Activated naive CD8-positive, alpha-beta T cell treated with anti-CD3 and anti-CD28 coated beads, Interleukin-2, amount 50 U/mL, for 16 hours (primary cell): Measurements from ENCODE around the gene CYP27B1.
"Not testable (repeated sequence)": the region's sequence is repeated elsewhere in the genome, so short reads cannot be mapped to it uniquely, and the experiment has no call there.

Experiments used
- DNase-seq: peaks from one replicate; pipeline ENCODE4 v3.0.0-alpha.2; 2020; ENCODE audit warnings: low read depth, low spot score

CYP27B1 gene

DNA sequence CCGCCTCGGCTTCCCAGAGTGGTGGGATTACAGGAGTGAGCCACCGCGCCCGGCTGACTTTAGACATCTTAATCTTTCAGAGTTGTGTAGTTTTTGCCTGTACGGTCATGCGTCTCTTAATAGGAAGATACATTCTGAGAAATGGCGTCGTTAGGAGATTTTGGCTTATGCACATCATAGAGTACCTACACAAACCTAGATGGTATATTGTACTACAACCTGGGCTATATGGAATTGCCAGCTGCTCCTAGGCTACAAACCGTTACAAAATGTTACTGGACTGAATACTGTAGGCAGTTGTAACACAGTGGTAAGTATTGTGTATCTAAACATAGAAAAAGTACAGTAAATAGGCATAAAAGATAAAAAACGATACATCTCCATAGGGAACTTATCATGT lies 17.0 kb upstream of the CYP27B1 start:
- DNase-seq = no peak

DNA sequence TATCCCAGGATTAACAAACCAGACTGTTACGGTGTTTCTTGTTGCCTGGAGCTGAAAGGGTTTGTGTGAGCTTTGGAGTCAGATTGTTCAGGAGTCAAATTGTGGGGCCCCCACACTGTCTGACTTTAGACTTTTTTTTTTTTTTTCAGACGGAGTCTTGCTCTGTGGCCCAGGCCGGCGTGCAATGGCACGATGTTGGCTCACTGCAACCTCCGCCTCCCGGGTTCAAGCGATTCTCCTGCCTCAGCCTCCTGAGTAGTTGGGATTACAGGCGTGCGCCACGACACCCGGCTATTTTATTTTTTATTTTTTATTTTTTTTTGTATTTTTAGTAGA lies 16.6 kb upstream of the CYP27B1 start:
- DNase-seq = no peak

DNA sequence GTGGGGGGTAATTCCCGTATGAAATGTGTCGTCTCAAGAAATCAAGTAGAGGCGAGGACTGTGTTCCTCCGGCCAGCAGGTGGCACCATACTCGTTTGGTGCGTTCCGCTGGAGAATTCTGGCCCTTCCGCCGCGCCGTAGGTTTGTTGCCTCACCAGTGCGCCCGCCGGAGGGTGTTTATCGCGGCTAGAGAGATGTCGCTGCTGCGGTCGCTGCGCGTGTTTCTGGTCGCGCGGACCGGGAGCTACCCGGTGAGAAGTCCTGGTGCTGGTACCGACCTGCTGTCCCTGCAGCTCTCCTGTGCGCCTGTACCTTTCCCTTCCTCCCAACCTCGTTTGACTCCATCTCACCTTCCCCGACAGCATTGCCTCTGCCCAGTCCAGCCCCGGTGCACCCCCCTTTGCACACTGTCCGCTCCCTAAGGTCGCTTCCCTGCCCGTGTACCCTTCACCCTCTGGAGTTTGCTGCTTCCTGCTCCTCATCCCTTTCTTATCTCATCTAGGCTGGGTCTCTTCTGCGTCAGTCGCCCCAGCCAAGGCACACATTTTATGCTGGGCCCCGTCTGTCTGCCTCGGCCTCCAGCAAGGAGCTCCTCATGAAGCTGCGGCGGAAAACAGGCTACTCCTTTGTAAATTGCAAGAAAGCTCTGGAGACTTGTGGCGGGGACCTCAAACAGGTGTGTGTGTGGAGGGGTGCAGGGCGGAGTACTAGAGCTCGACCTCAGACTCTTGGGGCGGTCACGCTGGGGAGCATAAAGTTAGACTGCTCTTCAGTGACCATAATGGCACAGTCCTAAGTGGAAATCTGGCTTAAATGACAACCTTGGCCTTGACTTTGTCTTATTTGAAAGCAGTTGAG lies 16.0 kb upstream of the CYP27B1 start, which contains the start of gene TSFM:
TSS of gene TSFM (plus strand) at position 180 of the 858 bp plus-strand sequence. CDS start at position 195, 15 bp downstream.
- peak; percentile 91 for DNase-seq

DNA sequence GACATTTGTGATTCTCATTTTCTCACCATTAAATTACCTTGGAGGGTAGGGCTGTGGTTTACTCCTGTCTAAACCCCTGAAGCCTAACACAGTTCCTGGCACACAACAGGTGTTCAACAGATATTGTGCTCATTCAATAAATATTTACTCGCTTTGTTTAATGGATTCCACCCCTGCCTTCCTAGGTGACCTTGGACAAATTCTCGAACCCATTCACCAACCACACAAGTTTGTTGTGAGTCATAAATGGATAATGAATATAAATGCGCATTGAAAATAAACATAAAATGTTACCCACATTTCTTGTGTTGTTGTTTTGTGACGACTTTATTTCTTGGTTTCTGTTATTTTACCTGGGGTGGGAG lies 15.3 kb upstream of the CYP27B1 start:
- no peak for DNase-seq

DNA sequence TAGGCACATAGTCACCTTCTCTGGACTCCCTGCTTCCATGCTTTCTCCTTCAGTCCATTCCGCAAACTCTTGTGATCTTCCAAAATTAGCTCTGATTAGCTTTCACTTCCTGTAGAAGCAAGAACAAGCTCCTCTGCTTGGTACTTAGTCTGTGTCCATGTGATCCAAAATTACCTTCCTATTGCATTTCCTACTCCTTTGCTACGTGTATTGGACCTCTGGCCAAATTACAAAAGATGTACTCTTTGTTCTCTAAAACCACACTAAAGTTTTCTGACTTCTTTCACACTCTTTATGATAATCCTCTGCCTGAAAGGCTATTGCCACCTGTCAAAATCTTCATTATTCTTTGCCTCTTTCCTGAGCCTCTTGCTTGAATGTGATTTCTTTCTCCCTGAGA lies 14.9 kb upstream of the CYP27B1 start:
- DNase-seq = no peak

DNA sequence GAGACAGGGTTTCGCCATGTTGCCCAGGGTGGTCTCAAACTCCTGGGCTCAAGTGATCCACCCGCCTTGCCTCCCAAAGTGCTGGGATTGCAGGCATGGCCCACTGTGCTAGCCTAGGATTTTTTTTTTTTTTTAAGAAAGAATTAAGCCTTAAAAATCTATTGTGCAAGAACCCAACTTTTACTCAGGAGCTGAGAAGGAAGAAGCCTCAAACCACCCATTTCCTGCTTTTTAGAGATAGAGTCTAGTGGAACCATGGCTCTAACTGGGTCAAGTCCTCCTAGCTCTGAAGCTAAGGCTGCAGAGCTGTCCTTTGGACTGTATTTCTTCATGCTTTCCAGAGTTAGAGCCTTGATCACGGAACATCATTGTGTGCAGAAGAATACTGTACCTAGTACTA lies 14.4 kb upstream of the CYP27B1 start:
- DNase-seq = no peak

DNA sequence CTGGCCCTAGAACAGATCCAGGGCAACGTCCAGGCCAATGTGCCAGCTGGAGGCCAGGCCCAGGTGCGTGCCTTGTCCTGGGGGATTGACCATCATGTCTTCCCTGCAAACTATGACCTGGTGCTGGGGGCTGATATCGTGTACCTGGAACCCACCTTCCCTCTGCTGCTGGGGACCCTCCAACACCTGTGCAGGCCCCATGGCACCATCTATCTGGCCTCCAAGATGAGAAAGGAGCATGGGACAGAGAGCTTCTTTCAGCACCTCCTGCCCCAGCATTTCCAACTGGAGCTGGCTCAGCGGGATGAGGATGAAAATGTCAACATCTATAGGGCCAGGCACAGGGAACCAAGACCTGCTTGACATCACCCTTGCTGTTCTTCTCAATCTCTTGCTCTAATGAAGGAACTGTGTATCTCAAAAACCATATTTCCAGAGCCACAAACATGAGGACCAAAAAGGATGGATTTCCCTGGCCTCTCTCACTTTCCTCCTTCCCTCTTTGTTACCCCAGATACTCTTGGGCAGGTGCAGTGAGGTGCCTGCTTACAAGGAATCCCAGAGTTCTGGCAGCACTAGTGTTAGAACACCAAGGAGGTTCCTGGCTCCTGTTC lies 13.5 kb upstream of the CYP27B1 start:
- DNase-seq = no peak

DNA sequence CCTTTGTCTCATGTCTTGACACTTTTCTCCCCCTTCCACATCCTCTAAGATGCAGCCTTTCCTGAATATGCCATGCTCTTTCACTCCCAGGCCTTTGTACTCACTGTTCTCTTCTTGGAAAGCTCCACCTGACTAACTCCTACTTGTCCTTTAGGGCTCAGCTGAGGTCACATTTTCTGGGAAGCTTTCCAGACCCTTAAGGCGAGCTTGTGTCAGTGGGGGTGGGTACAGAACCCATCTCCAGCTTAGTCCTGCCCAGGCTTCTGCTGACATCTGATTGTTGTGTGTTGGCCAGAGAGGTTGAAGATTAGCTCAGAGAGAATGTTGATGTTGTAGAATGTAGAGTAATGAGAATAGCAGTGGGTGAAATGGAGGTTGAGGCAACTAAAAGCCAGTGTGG lies 12.9 kb upstream of the CYP27B1 start:
- no peak for DNase-seq

DNA sequence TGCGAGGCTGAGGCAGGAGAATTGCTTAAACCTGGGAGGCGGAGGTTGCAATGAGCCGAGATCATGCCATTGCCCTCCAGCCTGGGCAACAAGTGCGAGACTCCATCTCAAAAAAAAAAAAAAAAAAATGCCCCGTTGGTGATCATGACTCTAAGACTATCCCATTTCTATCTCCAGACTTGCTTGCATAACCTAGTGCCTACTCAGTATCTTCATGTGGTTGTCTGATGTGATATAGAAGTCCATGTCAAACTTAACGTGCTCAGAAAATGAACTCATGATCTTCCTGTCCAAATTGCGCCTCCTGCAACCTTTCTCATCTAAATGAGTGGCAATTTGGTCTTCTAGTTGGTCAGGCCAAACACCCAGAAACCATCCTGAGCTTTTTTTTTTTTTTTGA lies 11.0 kb upstream of the CYP27B1 start:
- no peak for DNase-seq

DNA sequence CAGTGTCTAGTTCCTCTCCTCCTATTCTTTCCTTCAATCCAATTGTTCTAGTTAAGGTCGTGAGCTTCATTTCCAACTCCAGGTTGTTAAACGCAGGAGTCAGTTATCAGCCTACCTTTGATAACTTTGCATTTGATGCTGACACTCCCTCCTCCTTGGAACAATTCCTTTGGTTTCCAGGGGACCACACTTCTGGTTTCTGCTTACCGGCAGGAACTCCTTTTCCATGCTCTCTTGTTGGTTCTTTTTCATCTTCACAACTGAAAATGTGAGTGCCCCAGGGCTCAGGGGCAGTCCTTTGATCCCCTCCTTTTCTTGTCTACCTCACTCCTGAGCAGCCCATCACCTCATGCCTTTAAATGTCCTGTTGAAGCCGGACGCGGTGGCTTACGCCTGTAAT lies 10.5 kb upstream of the CYP27B1 start:
- DNase-seq = no peak

DNA sequence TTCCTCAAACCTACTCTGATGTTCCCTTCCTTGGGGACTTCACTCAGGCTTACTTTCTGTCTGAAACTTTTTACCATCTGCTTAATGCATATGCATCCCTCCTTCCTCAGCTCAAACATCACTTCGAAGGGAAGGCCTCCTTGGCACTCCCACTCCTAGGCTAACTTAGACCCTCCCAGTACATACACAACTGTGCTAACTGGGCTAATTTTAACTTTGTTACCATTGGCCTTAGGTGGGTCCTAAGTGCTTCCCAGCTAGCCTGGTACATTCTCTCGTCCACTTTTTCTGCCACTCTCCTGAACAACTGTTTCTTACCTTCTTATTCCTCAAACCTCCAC lies 9.3 kb upstream of the CYP27B1 start:
- no peak for DNase-seq

DNA sequence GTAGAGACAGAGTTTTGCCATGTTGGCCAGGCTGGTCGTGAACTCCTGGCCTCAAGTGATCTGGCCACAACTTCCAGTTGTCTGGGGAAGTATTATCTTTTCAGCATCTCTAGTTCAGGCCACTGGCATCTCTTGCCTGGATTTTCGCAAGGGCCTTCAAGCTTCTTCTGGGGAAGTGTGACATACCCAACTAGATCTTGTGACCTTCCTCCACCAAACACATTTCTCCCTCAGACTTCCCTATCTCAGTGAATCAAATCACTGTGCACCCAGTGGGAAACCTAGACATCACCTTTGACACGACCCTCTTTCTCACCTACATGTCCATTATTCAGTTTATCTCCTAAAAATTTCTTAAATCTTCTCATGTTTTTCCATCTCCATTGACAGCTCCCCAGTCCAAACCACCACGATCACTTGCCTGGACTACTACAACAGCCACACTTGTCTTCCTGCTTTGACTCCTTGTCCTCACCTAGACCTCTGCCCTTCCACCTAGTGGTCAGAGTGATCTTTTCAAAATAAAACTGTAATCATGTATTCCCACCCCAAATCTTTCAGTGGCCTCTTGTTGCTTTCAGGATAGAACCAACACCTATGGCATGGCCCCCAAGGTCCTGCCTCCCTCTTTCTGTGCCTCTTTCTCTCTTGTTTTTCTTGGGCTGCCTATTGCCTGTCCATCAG lies 8.8 kb upstream of the CYP27B1 start:
- DNase-seq = no peak

DNA sequence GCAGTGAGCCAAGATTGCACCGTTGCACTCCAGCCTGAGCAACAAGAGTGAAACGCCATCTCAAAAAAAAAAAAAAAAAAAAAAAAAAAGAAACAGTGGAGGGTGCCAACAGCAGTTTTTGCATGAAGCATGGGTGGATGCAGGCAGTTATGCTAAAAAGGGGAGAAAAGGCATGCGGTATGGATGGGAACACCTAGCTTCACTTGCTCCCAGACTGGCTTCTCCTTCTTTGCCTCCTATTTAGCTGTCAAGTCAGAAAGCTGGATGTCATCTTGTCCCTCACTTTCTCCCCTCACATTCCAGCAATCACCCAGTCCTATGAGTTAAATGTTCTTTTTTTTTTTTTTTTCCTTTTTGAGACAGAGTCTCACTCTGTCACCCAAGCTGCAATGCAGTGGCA lies 8.2 kb upstream of the CYP27B1 start:
- DNase-seq = no peak

DNA sequence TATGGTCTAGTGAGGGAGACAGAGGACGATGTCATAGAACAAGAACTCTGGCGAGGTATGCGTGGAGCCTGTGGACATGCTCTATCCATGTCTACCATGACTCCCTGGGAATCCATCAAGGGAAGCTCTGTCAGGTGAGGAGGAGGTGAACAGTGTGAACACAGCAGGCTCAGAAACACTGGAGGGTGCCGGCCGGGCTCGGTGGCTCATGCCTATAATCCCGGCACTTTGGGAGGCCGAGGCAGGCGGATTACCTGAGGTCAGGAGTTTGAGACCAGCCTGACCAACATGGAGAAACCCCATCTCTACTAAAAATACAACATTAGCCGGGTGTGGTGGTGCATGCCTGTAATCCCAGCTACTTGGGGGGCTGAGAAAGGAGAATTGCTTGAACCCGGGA lies 7.8 kb upstream of the CYP27B1 start:
- DNase-seq = not testable (repeated sequence)

DNA sequence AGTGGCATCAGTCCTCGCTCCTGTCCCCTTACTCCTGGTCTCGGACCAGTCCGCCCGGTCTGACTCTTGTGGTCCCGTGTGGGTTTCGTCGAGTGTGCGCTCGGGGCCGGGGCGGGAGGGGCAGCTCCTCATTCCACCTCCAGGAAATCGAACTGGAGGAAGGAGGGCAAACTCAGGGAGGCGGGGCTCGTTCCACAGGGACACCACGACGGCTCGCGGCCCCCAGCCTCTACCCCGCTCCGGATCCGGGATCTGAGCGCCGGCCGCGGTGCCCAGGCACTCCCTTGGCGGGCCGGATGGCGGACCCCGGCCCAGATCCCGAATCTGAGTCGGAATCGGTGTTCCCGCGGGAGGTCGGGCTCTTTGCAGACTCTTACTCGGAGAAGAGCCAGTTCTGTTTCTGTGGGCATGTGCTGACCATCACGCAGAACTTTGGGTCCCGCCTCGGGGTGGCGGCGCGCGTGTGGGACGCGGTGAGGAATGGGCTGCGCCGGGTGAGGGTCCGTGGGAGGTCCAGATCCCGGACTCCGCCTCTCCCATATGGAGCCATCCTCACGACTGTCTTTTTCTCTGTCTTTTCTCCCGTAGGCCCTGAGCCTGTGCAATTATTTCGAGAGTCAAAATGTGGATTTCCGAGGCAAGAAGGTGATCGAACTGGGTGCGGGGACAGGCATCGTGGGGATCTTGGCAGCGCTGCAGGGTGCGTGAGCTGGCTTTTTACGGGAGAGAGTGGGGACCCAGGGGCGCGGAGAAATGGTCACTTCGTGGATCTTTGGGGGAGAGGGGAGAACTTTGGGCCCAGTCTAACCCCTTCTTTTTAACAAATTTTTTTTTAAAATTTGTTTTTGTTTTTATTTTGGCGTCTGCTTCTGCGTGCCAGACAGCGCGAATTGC lies 5.8 kb upstream of the CYP27B1 start, which contains the start of gene EEF1AKMT3:
TSS of gene EEF1AKMT3 (plus strand) at position 186 of the 894 bp plus-strand sequence. CDS start at position 297, 111 bp downstream.
- DNase-seq = no peak

DNA sequence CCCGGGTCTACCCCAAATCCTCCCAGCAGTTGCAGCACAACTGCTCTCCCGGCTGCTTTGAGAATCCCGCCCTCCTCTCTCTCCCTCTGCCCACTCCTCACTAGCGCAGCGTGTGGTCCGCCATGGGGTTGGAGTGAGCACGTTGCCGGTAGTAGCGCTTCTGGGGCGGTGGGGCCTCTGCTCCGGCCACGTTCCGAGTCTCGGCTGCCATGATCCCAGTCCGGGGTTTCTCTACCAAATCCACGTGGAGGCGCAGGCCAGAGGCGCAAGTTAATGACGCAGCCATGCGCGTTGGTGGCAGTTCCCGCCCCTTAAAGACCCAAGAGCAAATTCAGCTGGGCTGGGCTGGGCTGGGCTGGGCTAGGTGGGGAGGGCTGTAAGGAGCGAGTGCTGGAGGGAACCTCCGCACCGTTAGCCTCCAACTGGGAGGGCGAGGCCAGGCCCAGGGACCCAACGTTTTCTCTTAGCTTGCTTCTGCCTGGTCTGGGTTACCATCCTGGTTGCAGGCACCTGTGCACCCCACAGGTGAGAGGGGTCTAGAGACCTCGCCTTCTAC lies 5.1 kb upstream of the CYP27B1 start, which contains the start of gene METTL1:
TSS of gene METTL1 (minus strand) at position 233 of the 556 bp plus-strand sequence. CDS start at position 211, 22 bp downstream.
- peak; percentile 88 for DNase-seq

DNA sequence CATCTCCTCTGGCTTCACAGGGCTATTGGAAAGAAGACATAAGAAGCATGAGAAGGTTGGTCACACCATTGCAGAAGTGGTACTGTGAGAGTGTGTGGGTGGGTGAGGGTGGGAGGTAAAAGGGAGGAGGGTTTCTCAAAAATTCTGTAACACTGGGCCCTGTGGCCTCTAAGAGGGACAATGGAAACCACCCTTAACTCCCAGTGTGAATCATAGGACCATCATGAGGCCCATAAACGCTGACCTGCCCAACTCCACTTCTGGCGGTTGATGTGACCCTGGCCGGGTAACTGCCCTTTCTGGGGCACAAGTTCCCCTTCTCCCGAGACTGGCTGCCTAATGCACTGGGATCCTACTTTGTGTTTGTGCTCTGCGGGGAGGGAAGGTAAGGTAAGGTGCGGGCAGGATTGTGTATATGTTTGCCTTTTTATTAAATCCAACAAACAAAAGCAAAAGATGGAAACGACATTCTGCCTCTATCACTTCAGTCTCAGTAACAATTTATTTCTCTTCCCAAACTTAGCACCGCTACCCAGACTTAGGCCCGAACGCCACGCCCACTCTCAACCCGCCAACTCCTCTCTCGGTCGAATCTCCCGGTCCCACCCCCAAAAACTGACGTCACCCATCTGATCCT lies 4.5 kb upstream of the CYP27B1 start:
- peak; percentile 90 for DNase-seq

DNA sequence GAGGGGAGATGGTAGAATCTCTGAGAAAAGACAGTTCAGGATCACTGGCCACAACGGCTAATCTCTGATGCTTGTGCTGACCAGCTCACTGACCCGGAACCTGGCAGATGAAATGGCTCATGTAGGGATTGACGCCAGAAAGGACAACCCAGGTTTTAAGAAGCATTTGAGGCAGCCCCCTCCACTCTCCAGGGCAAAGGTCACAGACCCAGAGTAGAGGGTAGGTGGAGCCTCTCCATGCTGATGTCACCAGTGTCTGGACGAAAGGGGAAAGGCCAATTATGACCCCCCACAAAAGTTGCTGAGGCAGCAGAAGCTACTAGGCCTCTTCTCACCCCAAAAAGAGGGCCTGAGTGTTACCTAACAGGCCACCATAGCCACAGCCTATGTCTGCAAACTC lies 3.9 kb upstream of the CYP27B1 start:
- no peak for DNase-seq

DNA sequence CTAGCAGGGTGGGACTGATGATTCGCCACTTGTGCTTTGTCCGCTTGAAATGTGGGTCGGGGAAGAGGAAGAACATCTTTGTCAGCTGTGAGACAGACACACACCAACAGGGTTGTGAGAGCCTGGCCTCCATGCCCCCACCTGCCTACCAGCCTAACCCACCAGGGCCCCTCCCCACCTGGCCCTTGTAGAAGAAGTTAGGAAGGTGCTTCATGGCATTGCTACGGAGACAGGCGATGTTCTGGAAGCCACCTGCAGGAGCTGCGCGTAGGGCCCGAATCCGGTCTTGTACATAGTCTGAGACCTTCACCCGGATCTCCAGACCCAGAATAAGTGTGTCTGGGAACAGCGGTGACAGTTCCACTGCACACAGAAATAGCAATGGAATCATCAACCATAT lies 2.7 kb upstream of the CYP27B1 start:
- no peak for DNase-seq

DNA sequence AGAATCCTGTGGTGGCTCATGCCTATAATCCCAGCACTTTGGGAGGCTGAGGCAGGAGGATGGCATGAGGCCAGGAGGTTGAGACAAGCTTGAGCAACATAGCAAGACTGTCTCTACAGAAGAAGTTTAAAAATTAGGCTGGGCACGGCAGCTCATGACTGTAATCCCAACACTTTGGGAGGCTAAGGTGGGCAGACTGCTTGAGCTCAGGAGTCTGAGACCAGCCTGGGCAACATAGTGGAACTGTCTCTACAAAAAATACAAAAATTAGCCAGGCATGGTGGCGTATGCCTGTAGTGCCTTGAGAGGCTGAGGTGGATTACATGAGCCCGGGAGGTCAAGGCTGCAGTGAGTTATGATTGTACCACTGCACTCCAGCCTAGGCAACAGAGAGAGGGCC lies 998 bp upstream of the CYP27B1 start:
- no peak for DNase-seq

DNA sequence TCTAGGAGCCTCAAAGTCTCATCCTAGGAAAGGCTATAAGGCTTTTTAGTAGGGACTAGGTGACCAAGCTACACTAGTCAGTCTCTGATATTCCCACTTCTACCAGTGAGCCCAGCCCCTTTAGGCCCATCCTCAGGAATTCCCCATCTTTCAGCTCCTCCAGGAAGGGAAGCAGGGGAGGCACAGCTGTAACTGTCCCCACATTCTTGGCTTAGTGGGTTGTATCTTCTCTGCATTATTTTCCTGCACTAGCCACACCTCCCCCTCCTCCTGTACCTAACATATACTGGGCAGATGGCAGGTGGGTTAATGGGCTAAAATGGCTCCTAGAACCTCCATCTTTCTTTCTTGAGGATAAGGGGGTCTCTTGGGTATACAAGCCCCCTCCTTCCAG lies 424 bp upstream of the CYP27B1 start:
- DNase-seq = no peak
